ENCODE measurements around the gene THPO.

The THPO gene

DNA sequence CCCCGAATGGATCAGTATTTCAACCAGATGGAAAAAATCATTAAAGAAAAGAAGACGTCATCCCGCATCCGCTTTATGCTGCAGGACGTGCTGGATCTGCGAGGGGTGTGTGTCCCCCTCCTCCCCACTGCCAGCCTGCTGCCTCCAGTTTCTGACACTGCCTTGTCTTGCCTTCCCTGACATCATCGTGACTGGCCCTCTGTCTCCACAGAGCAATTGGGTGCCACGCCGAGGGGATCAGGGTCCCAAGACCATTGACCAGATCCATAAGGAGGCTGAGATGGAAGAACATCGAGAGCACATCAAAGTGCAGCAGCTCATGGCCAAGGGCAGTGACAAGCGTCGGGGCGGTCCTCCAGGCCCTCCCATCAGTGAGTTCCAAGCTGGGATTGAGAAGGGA, 52.7 kb downstream of the THPO start:
- DNase-seq (ENCODE audit: extremely low spot score) = no peak
- POLR2A ChIA-PET = no interaction called here
- CTCF ChIA-PET = no interaction called here
- no peak for TF ChIP-seq TARDBP (IDR thresholded peaks at IDR 0.05)
- no peak for TF ChIP-seq FOXK2 (IDR thresholded peaks at IDR 0.05)
- no peak for TF ChIP-seq ELF4 (IDR thresholded peaks at IDR 0.05)
- no peak for TF ChIP-seq SUZ12 (IDR thresholded peaks at IDR 0.05)
- TF ChIP-seq, protein P1, sequence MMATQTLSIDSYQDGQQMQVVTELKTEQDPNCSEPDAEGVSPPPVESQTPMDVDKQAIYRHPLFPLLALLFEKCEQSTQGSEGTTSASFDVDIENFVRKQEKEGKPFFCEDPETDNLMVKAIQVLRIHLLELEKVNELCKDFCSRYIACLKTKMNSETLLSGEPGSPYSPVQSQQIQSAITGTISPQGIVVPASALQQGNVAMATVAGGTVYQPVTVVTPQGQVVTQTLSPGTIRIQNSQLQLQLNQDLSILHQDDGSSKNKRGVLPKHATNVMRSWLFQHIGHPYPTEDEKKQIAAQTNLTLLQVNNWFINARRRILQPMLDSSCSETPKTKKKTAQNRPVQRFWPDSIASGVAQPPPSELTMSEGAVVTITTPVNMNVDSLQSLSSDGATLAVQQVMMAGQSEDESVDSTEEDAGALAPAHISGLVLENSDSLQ (IDR thresholded peaks at IDR 0.05) = no peak
- TF ChIP-seq CTBP1 (IDR thresholded peaks at IDR 0.05; ENCODE audit: borderline replicate concordance) = no peak
- TF ChIP-seq L3MBTL2 (conservative IDR thresholded peaks at IDR 0.05) = no peak
- no peak for TF ChIP-seq SP1 (IDR thresholded peaks at IDR 0.05)
- no peak for TF ChIP-seq ARNT (IDR thresholded peaks at IDR 0.05)
- TF ChIP-seq ZNF384 (IDR thresholded peaks at IDR 0.05) = no peak
- TF ChIP-seq FOXA1 (IDR thresholded peaks at IDR 0.05) = no peak
- TF ChIP-seq HDGF (IDR thresholded peaks at IDR 0.05; ENCODE audit: borderline replicate concordance) = no peak
- no peak for TF ChIP-seq NFRKB (IDR thresholded peaks at IDR 0.05)
- no peak for TF ChIP-seq LEF1 (IDR thresholded peaks at IDR 0.05; ENCODE audit: borderline replicate concordance)
- TF ChIP-seq BHLHE40 (IDR thresholded peaks at IDR 0.05; ENCODE audit: borderline replicate concordance) = no peak
- TF ChIP-seq FOXM1 (IDR thresholded peaks at IDR 0.05; ENCODE audit: borderline replicate concordance) = no peak

DNA sequence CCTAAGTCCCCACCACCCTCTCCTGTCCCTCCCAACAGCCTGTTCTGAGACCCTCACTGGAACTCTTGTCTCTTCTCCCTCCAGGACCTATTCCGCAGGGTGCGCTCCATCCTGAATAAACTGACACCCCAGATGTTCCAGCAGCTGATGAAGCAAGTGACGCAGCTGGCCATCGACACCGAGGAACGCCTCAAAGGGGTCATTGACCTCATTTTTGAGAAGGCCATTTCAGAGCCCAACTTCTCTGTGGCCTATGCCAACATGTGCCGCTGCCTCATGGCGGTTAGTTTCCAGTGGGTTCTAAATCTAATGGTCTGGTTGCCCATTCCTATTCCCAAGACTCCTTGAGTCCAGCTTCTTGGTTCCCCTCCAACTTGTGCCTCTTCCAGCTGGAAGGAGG, 54.3 kb downstream of the THPO start:
- POLR2A ChIA-PET = no interaction called here
- TF ChIP-seq CTBP1 (IDR thresholded peaks at IDR 0.05; ENCODE audit: borderline replicate concordance) (no peak), ZNF384 (IDR thresholded peaks at IDR 0.05) (no peak), SP1 (IDR thresholded peaks at IDR 0.05) (no peak), ELF4 (IDR thresholded peaks at IDR 0.05) (no peak), FOXK2 (IDR thresholded peaks at IDR 0.05) (no peak), SUZ12 (IDR thresholded peaks at IDR 0.05) (no peak), NFRKB (IDR thresholded peaks at IDR 0.05) (no peak), HDGF (IDR thresholded peaks at IDR 0.05; ENCODE audit: borderline replicate concordance) (no peak), FOXM1 (IDR thresholded peaks at IDR 0.05; ENCODE audit: borderline replicate concordance) (no peak), BHLHE40 (IDR thresholded peaks at IDR 0.05; ENCODE audit: borderline replicate concordance) (no peak), LEF1 (IDR thresholded peaks at IDR 0.05; ENCODE audit: borderline replicate concordance) (no peak), L3MBTL2 (conservative IDR thresholded peaks at IDR 0.05) (no peak), TARDBP (IDR thresholded peaks at IDR 0.05) (no peak), FOXA1 (IDR thresholded peaks at IDR 0.05) (no peak), ARNT (IDR thresholded peaks at IDR 0.05) (no peak)
- TF ChIP-seq, protein P1 (IDR thresholded peaks at IDR 0.05) = no peak
- CTCF ChIA-PET = no interaction called here
- no peak for DNase-seq (ENCODE audit: extremely low spot score)

DNA sequence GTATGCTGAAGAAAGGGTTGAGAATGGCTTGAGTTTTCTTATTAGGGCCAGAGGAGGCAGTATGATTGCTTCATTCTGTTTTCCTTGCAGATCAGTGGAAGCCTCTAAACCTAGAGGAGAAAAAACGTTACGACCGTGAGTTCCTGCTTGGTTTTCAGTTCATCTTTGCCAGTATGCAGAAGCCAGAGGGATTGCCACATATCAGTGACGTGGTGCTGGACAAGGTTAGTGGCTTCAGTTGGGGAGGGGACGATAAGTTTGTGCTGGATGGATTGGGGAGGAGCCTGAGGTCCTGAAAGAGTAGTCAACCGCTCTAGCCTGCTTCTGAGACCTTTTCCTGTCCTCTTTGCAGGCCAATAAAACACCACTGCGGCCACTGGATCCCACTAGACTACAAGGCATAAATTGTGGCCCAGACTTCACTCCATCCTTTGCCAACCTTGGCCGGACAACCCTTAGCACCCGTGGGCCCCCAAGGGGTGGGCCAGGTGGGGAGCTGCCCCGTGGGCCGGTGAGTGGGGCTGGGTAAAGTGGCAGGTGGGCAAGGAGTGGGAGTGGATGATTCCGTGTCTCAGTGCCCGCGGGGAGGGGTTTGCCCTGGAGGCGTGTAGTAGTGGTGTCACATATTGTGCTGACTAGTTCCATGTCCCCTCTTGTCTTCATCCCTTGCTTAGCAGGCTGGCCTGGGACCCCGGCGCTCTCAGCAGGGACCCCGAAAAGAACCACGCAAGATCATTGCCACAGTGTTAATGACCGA, 55.1 kb downstream of the THPO start:
- no peak for DNase-seq (ENCODE audit: extremely low spot score)
- ChIA-PET CTCF (no interaction called here), POLR2A (no interaction called here)
- TF ChIP-seq, protein P1 (IDR thresholded peaks at IDR 0.05) = no peak
- TF ChIP-seq TARDBP (IDR thresholded peaks at IDR 0.05) (no peak), NFRKB (IDR thresholded peaks at IDR 0.05) (no peak), HDGF (IDR thresholded peaks at IDR 0.05; ENCODE audit: borderline replicate concordance) (no peak), ARNT (IDR thresholded peaks at IDR 0.05) (no peak), SP1 (IDR thresholded peaks at IDR 0.05) (no peak), ELF4 (IDR thresholded peaks at IDR 0.05) (no peak), L3MBTL2 (conservative IDR thresholded peaks at IDR 0.05) (no peak), FOXK2 (IDR thresholded peaks at IDR 0.05) (no peak), FOXM1 (IDR thresholded peaks at IDR 0.05; ENCODE audit: borderline replicate concordance) (no peak), BHLHE40 (IDR thresholded peaks at IDR 0.05; ENCODE audit: borderline replicate concordance) (no peak), CTBP1 (IDR thresholded peaks at IDR 0.05; ENCODE audit: borderline replicate concordance) (no peak), FOXA1 (IDR thresholded peaks at IDR 0.05) (no peak), ZNF384 (IDR thresholded peaks at IDR 0.05) (no peak)
